Activated naive CD4-positive, alpha-beta T cell treated with anti-CD3 and anti-CD28 coated beads, Interleukin-2, amount 50 U/mL, for 24 hours (primary cell): ENCODE measurements around the gene MAPK6.
"Not testable (repeated sequence)": the region's sequence is repeated elsewhere in the genome, so short reads cannot be mapped to it uniquely, and the experiment has no call there.

ENCODE experiments used
- H3K27ac Mint-ChIP-seq: one replicate; pipeline ENCODE4 v1.8.0; 2021; ENCODE audit warnings: mild to moderate bottlenecking, mixed read lengths
- H3K27me3 Mint-ChIP-seq: one replicate; pipeline ENCODE4 v1.8.0; 2021; ENCODE audit warnings: mixed read lengths
- H3K36me3 Mint-ChIP-seq: one replicate; pipeline ENCODE4 v1.8.0; 2021; ENCODE audit warnings: mixed read lengths
- H3K4me1 Mint-ChIP-seq: one replicate; pipeline ENCODE4 v1.8.0; 2021; ENCODE audit warnings: mixed read lengths
- H3K4me3 Mint-ChIP-seq: one replicate; pipeline ENCODE4 v1.8.0; 2021; ENCODE audit warnings: mild to moderate bottlenecking, mixed read lengths
- H3K9me3 Mint-ChIP-seq: one replicate; pipeline ENCODE4 v1.8.0; 2021; ENCODE audit warnings: mixed read lengths

Gene MAPK6

GRCh38 chr15:52018693-52019393 is at the start of gene MAPK6:
Gene MAPK6, plus strand, starts transcription at chr15:52019219. Its CDS starts 27,242 bp downstream, at chr15:52046461.
- Mint-ChIP-seq H3K36me3 (peaks cover 4% of the 10 kb centered on the region), H3K27me3 (no peaks in the 10 kb centered on the region), H3K9me3 (no peaks in the 10 kb centered on the region), H3K4me3 (peak within 1 kb of the TSS; percentile 99), H3K4me1 (peaks cover 45% of the 10 kb centered on the region), H3K27ac (peak within 1 kb of the TSS; percentile 99)

- H3K36me3 Mint-ChIP-seq: peaks cover 18% of the 10 kb centered on the region
- H3K4me1 Mint-ChIP-seq: peaks cover 38% of the 10 kb centered on the region
- no peaks in the 10 kb centered on the region for H3K9me3 Mint-ChIP-seq
- H3K4me3 Mint-ChIP-seq: peak overlapping the region; percentile 99
- H3K27me3 Mint-ChIP-seq: no peaks in the 10 kb centered on the region
- no peak overlapping the region for H3K27ac Mint-ChIP-seq
Observed at GRCh38 chr15:51969728-51970127, 49.3 kb upstream of the MAPK6 start.

DNA sequence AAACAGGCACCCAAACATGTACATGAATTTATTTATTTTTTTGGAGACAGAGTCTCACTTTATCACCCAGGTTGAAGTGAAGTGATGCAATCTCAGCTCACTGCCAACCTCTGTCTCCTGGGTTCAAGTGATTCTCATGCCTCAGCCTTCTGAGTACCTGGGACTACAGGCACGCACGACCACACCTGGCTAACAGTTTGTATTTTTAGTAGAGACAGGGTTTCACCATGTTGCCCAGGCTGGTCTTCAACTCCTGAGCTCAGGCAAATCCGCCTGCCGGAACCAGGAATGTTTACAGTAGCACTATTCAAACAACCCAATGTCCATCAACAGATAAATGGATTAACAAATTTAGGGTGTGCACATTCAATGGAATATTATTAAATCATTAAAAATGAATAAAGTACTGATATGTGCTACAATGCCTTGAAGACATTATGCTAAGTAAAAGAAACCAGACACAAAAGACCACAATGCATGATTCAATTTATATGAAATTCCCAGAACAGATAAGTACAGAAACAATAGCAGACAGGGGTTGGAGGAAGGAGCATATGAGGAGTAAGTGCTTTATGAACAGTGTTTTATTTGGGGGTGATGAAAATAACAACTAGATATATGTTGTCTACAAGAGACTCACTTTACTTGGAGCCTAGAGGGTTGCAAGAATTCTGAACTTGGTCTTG is 48.7 kb upstream of the MAPK6 start:
- H3K4me1 Mint-ChIP-seq: peaks cover 32% of the 10 kb centered on the region
- peak overlapping the region; percentile 99 for H3K4me3 Mint-ChIP-seq
- H3K27me3 Mint-ChIP-seq: no peaks in the 10 kb centered on the region
- H3K9me3 Mint-ChIP-seq: no peaks in the 10 kb centered on the region
- peak overlapping the region; percentile 99 for H3K27ac Mint-ChIP-seq
- peaks cover 18% of the 10 kb centered on the region for H3K36me3 Mint-ChIP-seq

- Mint-ChIP-seq H3K4me3 (peak overlapping the region; percentile 99), H3K4me1 (peaks cover 25% of the 10 kb centered on the region), H3K27ac (peak overlapping the region; percentile 99), H3K27me3 (no peaks in the 10 kb centered on the region), H3K9me3 (no peaks in the 10 kb centered on the region), H3K36me3 (peaks cover 14% of the 10 kb centered on the region)
Observed at GRCh38 chr15:51971032-51971374, 48.0 kb upstream of the MAPK6 start.

GRCh38 chr15:51971375-51972133 is 47.5 kb upstream of the MAPK6 start, which contains the start of gene LEO1:
Gene LEO1, minus strand, starts transcription at chr15:51971778. Its CDS starts 33 bp downstream, at chr15:51971745.
- Mint-ChIP-seq H3K36me3 (peaks cover 10% of the 10 kb centered on the region), H3K27ac (peak within 1 kb of the TSS; percentile 99), H3K4me3 (peak within 1 kb of the TSS; percentile 99), H3K4me1 (peaks cover 21% of the 10 kb centered on the region), H3K27me3 (no peaks in the 10 kb centered on the region), H3K9me3 (no peaks in the 10 kb centered on the region)

- Mint-ChIP-seq H3K36me3 (peaks cover 2% of the 10 kb centered on the region), H3K9me3 (no peaks in the 10 kb centered on the region), H3K27ac (no peak overlapping the region), H3K4me3 (peak overlapping the region; percentile 33), H3K4me1 (peaks cover 21% of the 10 kb centered on the region), H3K27me3 (no peaks in the 10 kb centered on the region)
Observed at GRCh38 chr15:51973220-51973619, 45.8 kb upstream of the MAPK6 start.

- H3K4me1 Mint-ChIP-seq: peaks cover 21% of the 10 kb centered on the region
- H3K9me3 Mint-ChIP-seq: no peaks in the 10 kb centered on the region
- no peak overlapping the region for H3K4me3 Mint-ChIP-seq
- no peak overlapping the region for H3K27ac Mint-ChIP-seq
- no peaks in the 10 kb centered on the region for H3K27me3 Mint-ChIP-seq
- peaks cover 2% of the 10 kb centered on the region for H3K36me3 Mint-ChIP-seq
Observed at GRCh38 chr15:51973775-51974174, 45.2 kb upstream of the MAPK6 start.

- no peaks in the 10 kb centered on the region for H3K27me3 Mint-ChIP-seq
- peak overlapping the region; percentile 68 for H3K4me3 Mint-ChIP-seq
- H3K27ac Mint-ChIP-seq: peak overlapping the region; percentile 24
- no peaks in the 10 kb centered on the region for H3K36me3 Mint-ChIP-seq
- no peaks in the 10 kb centered on the region for H3K9me3 Mint-ChIP-seq
- peaks cover 11% of the 10 kb centered on the region for H3K4me1 Mint-ChIP-seq
Observed at GRCh38 chr15:51982013-51982769, 36.8 kb upstream of the MAPK6 start.

DNA sequence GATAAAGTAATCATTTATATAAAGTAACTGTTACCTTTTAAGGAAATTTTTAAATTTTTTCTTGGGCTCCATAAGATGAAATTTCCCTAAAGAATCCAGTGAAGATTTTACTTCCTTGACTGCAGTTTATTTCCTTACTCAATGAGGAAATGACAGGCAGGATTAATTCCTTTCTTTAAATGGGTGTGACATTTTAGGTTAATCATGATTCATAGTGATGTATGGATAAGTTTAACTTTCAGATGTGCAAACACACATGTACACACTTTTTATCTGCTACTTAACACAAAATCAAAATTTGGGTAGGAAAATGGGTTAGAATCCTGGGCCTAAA is 36.3 kb upstream of the MAPK6 start:
- Mint-ChIP-seq H3K9me3 (no peaks in the 10 kb centered on the region), H3K27me3 (no peaks in the 10 kb centered on the region), H3K4me3 (no peak overlapping the region), H3K27ac (no peak overlapping the region), H3K4me1 (peaks cover 11% of the 10 kb centered on the region), H3K36me3 (no peaks in the 10 kb centered on the region)

DNA sequence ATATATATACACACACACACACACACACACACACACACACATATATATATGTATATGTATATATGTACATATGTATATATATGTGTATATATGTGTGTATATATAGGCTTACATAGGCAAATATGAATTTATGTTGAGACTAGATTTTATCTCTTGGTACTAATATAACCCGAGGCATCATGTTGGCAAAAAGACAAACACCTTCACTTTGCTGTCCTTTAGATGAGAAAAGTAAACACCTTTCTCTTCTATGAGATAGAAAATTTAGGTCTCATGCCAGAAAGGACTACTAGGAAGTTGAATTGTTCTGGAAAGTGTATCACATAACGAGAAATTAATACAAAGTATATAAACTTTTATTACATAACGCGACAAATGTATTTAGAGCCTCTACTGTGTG is 27.9 kb upstream of the MAPK6 start:
- Mint-ChIP-seq H3K4me3 (no peak overlapping the region), H3K36me3 (no peaks in the 10 kb centered on the region), H3K27me3 (no peaks in the 10 kb centered on the region), H3K9me3 (no peaks in the 10 kb centered on the region), H3K27ac (no peak overlapping the region), H3K4me1 (no peaks in the 10 kb centered on the region)

- Mint-ChIP-seq H3K36me3 (no peaks in the 10 kb centered on the region), H3K27ac (no peak overlapping the region), H3K9me3 (no peaks in the 10 kb centered on the region), H3K27me3 (no peaks in the 10 kb centered on the region), H3K4me3 (no peak overlapping the region), H3K4me1 (no peaks in the 10 kb centered on the region)
Observed at GRCh38 chr15:51992953-51993352, 26.1 kb upstream of the MAPK6 start.

GRCh38 chr15:52002351-52002750 is 16.7 kb upstream of the MAPK6 start:
- no peaks in the 10 kb centered on the region for H3K27me3 Mint-ChIP-seq
- H3K36me3 Mint-ChIP-seq: peaks cover 1% of the 10 kb centered on the region
- H3K4me1 Mint-ChIP-seq: peaks cover 10% of the 10 kb centered on the region
- no peaks in the 10 kb centered on the region for H3K9me3 Mint-ChIP-seq
- no peak overlapping the region for H3K27ac Mint-ChIP-seq
- no peak overlapping the region for H3K4me3 Mint-ChIP-seq

- H3K4me3 Mint-ChIP-seq, H3K27ac Mint-ChIP-seq, H3K27me3 Mint-ChIP-seq, H3K9me3 Mint-ChIP-seq, H3K36me3 Mint-ChIP-seq: not testable (repeated sequence)
- peaks cover 14% of the 10 kb centered on the region for H3K4me1 Mint-ChIP-seq
Observed at GRCh38 chr15:52003089-52003488, 15.9 kb upstream of the MAPK6 start.

- Mint-ChIP-seq H3K36me3 (peaks cover 1% of the 10 kb centered on the region), H3K27me3 (no peaks in the 10 kb centered on the region), H3K27ac (no peak overlapping the region), H3K4me3 (no peak overlapping the region), H3K4me1 (peaks cover 20% of the 10 kb centered on the region), H3K9me3 (no peaks in the 10 kb centered on the region)
Observed at GRCh38 chr15:52003710-52004109, 15.3 kb upstream of the MAPK6 start.

- Mint-ChIP-seq H3K27me3 (no peaks in the 10 kb centered on the region), H3K27ac (no peak overlapping the region), H3K4me3 (no peak overlapping the region), H3K9me3 (no peaks in the 10 kb centered on the region), H3K4me1 (peaks cover 26% of the 10 kb centered on the region), H3K36me3 (peaks cover 1% of the 10 kb centered on the region)
Observed at GRCh38 chr15:52004806-52005205, 14.2 kb upstream of the MAPK6 start.
